HCT116 (cell line): ENCODE data around the gene IL3. TPM values are rescaled to one million over a fixed set of nuclear protein-coding genes. Genes with fewer than 3 reads are reported as not detected.

Experiments
- ATAC-seq: fragments of 200-7000 bp; cut with Tn5 transposase; 2 replicates; pipeline ENCODE4 v1.9.1; 2020; ENCODE audit warnings: mild to moderate bottlenecking, moderate library complexity
- BruUV-seq: library from RNA; stranded (reverse); fragments of 400-500 nt; replicated peaks from 2 replicates; lab custom pipeline; 2021; lab: Mats Ljungman, UMichigan
- CTCF ChIA-PET: fragments of 300-600 bp; sonication (Branson Sonifier 250); formaldehyde crosslinking; loops from one replicate; lab custom pipeline; 2021; ENCODE audit warnings: antibody characterized with exemption; lab: Charles Lee
- POLR2A ChIA-PET: fragments of 300-600, 350-600 bp; sonication (Branson Sonifier 250); formaldehyde crosslinking; loops from one replicate; lab custom pipeline; 2021; ENCODE audit warnings: antibody characterized with exemption; lab: Charles Lee
- RAD21 ChIA-PET, 2 experiments: fragments of 300-600 bp; sonication (Branson Sonifier 250); formaldehyde crosslinking; loops; one replicate each; lab custom pipeline; 2023; ENCODE audit warnings: low total read pairs in 2 of 2; ENCODE audit not compliant: uncharacterized antibody in 2 of 2, unreplicated experiment in 2 of 2, low non-redundant PET in 1 of 2; lab: Charles Lee
- DNase-seq: peaks from one replicate; pipeline ENCODE4 v3.0.0-alpha.2; 2010; ENCODE audit warnings: low read depth, low spot score
- H2AFZ ChIP-seq: fragments of 200-600 bp; shearing (Covaris generic), sonication (generic); 2 replicates; pipeline ENCODE4 v1.6.1; 2017; ENCODE audit warnings: low read depth, mixed run types, mixed read lengths, antibody characterized with exemption, low read length; ENCODE audit not compliant: poor library complexity, severe bottlenecking
- H3K27ac ChIP-seq: 2 replicates; pipeline ENCODE4 v1.5.1; 2012; ENCODE audit warnings: low read depth, low read length
- H3K27me3 ChIP-seq: fragments of 200-600 bp; sonication (generic); 2 replicates; pipeline ENCODE4 v1.6.1; 2016; ENCODE audit warnings: mixed run types, low read length, mixed read lengths; ENCODE audit not compliant: insufficient read depth
- H3K36me3 ChIP-seq, 2 experiments: fragments of 200-500 bp in 1 of 2; fragments of 200-600 bp in 1 of 2; sonication (Bioruptor generic) in 1 of 2; sonication (generic) in 1 of 2; 2 replicates each; pipeline versions ENCODE4 v1.5.1 to v1.6.1; 2014 to 2016; ENCODE audit warnings: low read length in 2 of 2, inconsistent platforms in 1 of 2, mixed read lengths in 1 of 2, mixed run types in 1 of 2; ENCODE audit not compliant: insufficient read depth in 2 of 2, control insufficient read depth in 1 of 2
- H3K4me1 ChIP-seq, 2 experiments: fragments of 200-600 bp in 1 of 2; sonication (generic) in 1 of 2; 2 replicates each; pipeline versions ENCODE4 v1.5.1 to v1.6.1; 2012 to 2017; ENCODE audit warnings: low read length in 2 of 2, inconsistent platforms in 1 of 2, mild to moderate bottlenecking in 1 of 2, mixed read lengths in 1 of 2, mixed run types in 1 of 2, moderate library complexity in 1 of 2; ENCODE audit not compliant: insufficient read depth in 2 of 2, control insufficient read depth in 1 of 2
- H3K4me2 ChIP-seq: fragments of 200-600 bp; sonication (generic); 2 replicates; pipeline ENCODE4 v1.6.1; 2017; ENCODE audit warnings: mixed run types, low read length, mixed read lengths
- H3K4me3 ChIP-seq, 2 experiments: fragments of 200-600 bp in 1 of 2; sonication (generic) in 1 of 2; replicated peaks in 1 of 2; 2 replicates each; pipeline ENCODE4 v1.5.1; 2011 to 2016; ENCODE audit warnings: low read length in 2 of 2, control low read depth in 1 of 2, low read depth in 1 of 2, mild to moderate bottlenecking in 1 of 2, mixed read lengths in 1 of 2, mixed run types in 1 of 2
- H3K79me2 ChIP-seq: fragments of 200-600 bp; sonication (generic); 2 replicates; pipeline ENCODE4 v1.6.1; 2017; ENCODE audit warnings: mild to moderate bottlenecking, mixed run types, low read length, moderate library complexity, mixed read lengths; ENCODE audit not compliant: insufficient read depth
- H3K9ac ChIP-seq: fragments of 200-600 bp; sonication (generic); 2 replicates; pipeline ENCODE4 v1.6.1; 2016; ENCODE audit warnings: low read length, mixed read lengths
- H3K9me2 ChIP-seq: fragments of 200-600 bp; sonication (generic), shearing (Covaris generic); 2 replicates; pipeline ENCODE4 v1.6.1; 2017; ENCODE audit warnings: mixed run types, mild to moderate bottlenecking, moderate library complexity; ENCODE audit not compliant: insufficient read depth
- H3K9me3 ChIP-seq, 2 experiments: fragments of 200-500 bp in 1 of 2; fragments of 200-600 bp in 1 of 2; sonication (Bioruptor generic) in 1 of 2; sonication (generic) in 1 of 2; 2 replicates each; pipeline ENCODE4 v1.6.1; 2014 to 2017; ENCODE audit warnings: low read length in 2 of 2, mixed read lengths in 2 of 2, inconsistent platforms in 1 of 2, low read depth in 1 of 2, mild to moderate bottlenecking in 1 of 2, mixed run types in 1 of 2, moderate library complexity in 1 of 2; ENCODE audit not compliant: control insufficient read depth in 1 of 2, insufficient read depth in 1 of 2
- H4K20me1 ChIP-seq: fragments of 200-600 bp; sonication (generic), shearing (Covaris generic); 2 replicates; pipeline ENCODE4 v1.6.1; 2017; ENCODE audit warnings: mixed run types, mild to moderate bottlenecking, moderate library complexity; ENCODE audit not compliant: insufficient read depth
- CBX3 ChIP-seq: IDR thresholded peaks from 2 replicates; pipeline ENCODE4 v1.6.1; 2012; ENCODE audit warnings: low read depth
- CEBPB ChIP-seq: IDR thresholded peaks from 2 replicates; pipeline ENCODE4 v1.6.1; 2012; ENCODE audit warnings: low read depth
- CTCF ChIP-seq, 3 experiments: fragments of 200-600 bp in 1 of 3; sonication (generic) in 1 of 3; IDR thresholded peaks in 2 of 3; conservative IDR thresholded peaks in 1 of 3; 2 replicates each; pipeline ENCODE4 v1.5.1; 2012 to 2017; ENCODE audit warnings: low read depth in 2 of 3, low read length in 2 of 3, antibody characterized with exemption in 1 of 3, borderline replicate concordance in 1 of 3, control low read depth in 1 of 3, mild to moderate bottlenecking in 1 of 3, mixed read lengths in 1 of 3, mixed run types in 1 of 3, moderate library complexity in 1 of 3; ENCODE audit not compliant: insufficient read depth in 1 of 3
- ELF1 ChIP-seq: IDR thresholded peaks from 2 replicates; pipeline ENCODE4 v1.6.1; 2012; ENCODE audit warnings: low read depth, borderline replicate concordance
- EZH2 ChIP-seq: fragments of 200-600 bp; sonication (generic); IDR thresholded peaks from 2 replicates; pipeline ENCODE4 v1.6.1; 2017; ENCODE audit warnings: antibody characterized with exemption, mixed run types
- JUND ChIP-seq: IDR thresholded peaks from 2 replicates; pipeline ENCODE4 v1.6.1; 2012
- MAX ChIP-seq: IDR thresholded peaks from 2 replicates; pipeline ENCODE4 v1.6.1; 2012
- POLR2AphosphoS5 ChIP-seq: IDR thresholded peaks from 2 replicates; pipeline ENCODE4 v1.6.1; 2011; ENCODE audit warnings: mild to moderate bottlenecking, low read depth, low read length, moderate library complexity
- RAD21 ChIP-seq: IDR thresholded peaks from 2 replicates; pipeline ENCODE4 v1.6.1; 2012; ENCODE audit warnings: low read depth, mild to moderate bottlenecking
- SP1 ChIP-seq: IDR thresholded peaks from 2 replicates; pipeline ENCODE4 v1.6.1; 2012; ENCODE audit warnings: low read depth
- SRF ChIP-seq: IDR thresholded peaks from 2 replicates; pipeline ENCODE4 v1.6.1; 2012; ENCODE audit warnings: low read depth
- TCF7L2 ChIP-seq: IDR thresholded peaks from 2 replicates; pipeline ENCODE4 v1.7.0; 2011; ENCODE audit warnings: borderline replicate concordance, inconsistent platforms; ENCODE audit not compliant: insufficient read depth, insufficient read length; ENCODE audit errors: extremely low read depth
- YY1 ChIP-seq: IDR thresholded peaks from 2 replicates; pipeline ENCODE4 v1.6.1; 2011; ENCODE audit warnings: low read length, low read depth, moderate library complexity, mild to moderate bottlenecking; ENCODE audit not compliant: insufficient replicate concordance; ENCODE audit errors: extremely low read depth
- ZBTB33 ChIP-seq: IDR thresholded peaks from 2 replicates; pipeline ENCODE4 v1.6.1; 2011; ENCODE audit warnings: mild to moderate bottlenecking, low read length, moderate library complexity; ENCODE audit not compliant: insufficient replicate concordance; ENCODE audit errors: extremely low read depth
- ZFX ChIP-seq: fragments of 450-650 bp; IDR thresholded peaks from 2 replicates; pipeline ENCODE4 v1.6.1; 2017
- intact Hi-C: fragments of 100-400 bp; cut with micrococcal nuclease; formaldehyde crosslinking; loops from 2 replicates; pipeline ENCODE4 v1.10.0; 2022
- total RNA-seq: library from RNA; stranded (reverse); gene quantifications from one replicate; pipeline ENCODE4 v1.2.1, GENCODE V29; 2021; ENCODE audit not compliant: unreplicated experiment
- TF ChIP-seq, protein P1 (sequence below): IDR thresholded peaks from 2 replicates; pipeline ENCODE4 v1.6.1; 2012

IL3 gene
- total RNA-seq, 1 experiment from 2014 or later, result not detected

DNA sequence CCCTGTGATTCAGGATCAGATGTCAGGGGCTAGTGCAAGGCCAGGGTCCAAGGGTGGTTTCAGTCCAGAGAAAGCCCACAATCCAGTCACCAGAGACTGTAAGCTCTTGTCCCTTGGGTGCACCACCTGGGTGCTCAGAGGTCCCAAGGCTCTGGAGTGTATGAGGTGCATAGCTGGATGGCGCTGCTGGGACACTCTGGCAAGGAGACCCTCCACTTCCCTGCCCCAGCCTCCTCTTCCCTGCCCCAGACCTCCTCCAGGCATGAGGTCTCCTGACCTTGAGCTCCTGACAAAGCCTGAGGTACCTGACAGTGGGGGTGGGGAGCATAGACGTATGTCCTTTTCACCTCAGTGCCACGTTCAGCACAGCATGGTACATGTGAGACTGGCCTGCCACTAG, 20.1 kb downstream of the IL3 start:
- no peak for DNase-seq
- H2AFZ ChIP-seq, result no peak overlapping the region
- no peak for ATAC-seq
- no peak overlapping the region for H3K4me3 ChIP-seq
- H3K4me1 ChIP-seq, result peaks cover 2 to 3% of the 10 kb centered on the region in 2 experiments; a peak in 3 of 4 replicates
- CTCF ChIA-PET, result no interaction called here
- BruUV-seq, result no TSS peak
- H3K27me3 ChIP-seq, result no peaks in the 10 kb centered on the region
- H3K9ac ChIP-seq, result no peak overlapping the region
- intact Hi-C loops, result no loop called here
- H3K9me2 ChIP-seq, result no peaks in the 10 kb centered on the region
- no peaks in the 10 kb centered on the region for H4K20me1 ChIP-seq
- no peaks in the 10 kb centered on the region for H3K79me2 ChIP-seq
- no peak overlapping the region for H3K27ac ChIP-seq
- no peak overlapping the region for H3K4me2 ChIP-seq
- no peaks in the 10 kb centered on the region for H3K9me3 ChIP-seq
- TF ChIP-seq TCF7L2, result no peak
- no peak for TF ChIP-seq POLR2AphosphoS5
- no peak for TF ChIP-seq CBX3
- no peak for TF ChIP-seq MAX
- TF ChIP-seq SP1, result no peak
- TF ChIP-seq ELF1, result no peak
- TF ChIP-seq, protein P1, sequence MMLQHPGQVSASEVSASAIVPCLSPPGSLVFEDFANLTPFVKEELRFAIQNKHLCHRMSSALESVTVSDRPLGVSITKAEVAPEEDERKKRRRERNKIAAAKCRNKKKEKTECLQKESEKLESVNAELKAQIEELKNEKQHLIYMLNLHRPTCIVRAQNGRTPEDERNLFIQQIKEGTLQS, result no peak
- TF ChIP-seq JUND, result no peak
- no peak for TF ChIP-seq ZFX
- no peak for TF ChIP-seq EZH2
- TF ChIP-seq, all 23 proteins: peak for 0
- RAD21 ChIA-PET, result no interaction called here
- POLR2A ChIA-PET, result no interaction called here
- H3K36me3 ChIP-seq, result no peaks in the 10 kb centered on the region

DNA sequence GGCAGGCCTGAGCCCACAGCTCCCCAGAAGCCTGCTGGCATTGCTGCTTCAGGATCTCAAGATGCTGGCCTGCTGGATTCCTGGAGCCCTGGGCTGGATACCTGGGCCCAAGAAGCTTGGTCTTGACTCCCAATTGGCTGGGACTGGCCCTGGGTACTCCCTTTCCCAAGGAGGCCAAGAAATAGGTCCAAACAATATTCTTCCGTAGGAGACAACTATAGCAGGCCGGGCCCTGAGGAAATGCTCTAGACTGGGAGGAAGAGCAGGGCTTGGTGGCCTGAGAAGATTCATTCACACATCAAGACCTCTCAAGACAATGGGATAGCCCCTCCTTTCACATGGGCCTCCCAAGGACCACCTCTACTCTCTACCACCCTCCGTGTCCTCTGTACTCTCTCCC, 21.0 kb downstream of the IL3 start:
- Histone ChIP-seq H3K79me2 (no peaks in the 10 kb centered on the region), H3K9me3 (no peaks in the 10 kb centered on the region), H3K27me3 (no peaks in the 10 kb centered on the region), H3K27ac (no peak overlapping the region), H3K4me1 (peaks cover 0 to 4% of the 10 kb centered on the region in 2 experiments; a peak in 1 of 4 replicates), H3K4me3 (no peak overlapping the region), H4K20me1 (no peaks in the 10 kb centered on the region), H3K4me2 (no peak overlapping the region), H2AFZ (no peak overlapping the region), H3K9ac (no peak overlapping the region), H3K36me3 (no peaks in the 10 kb centered on the region), H3K9me2 (no peaks in the 10 kb centered on the region)
- ChIA-PET RAD21 (no interaction called here), CTCF (no interaction called here), POLR2A (no interaction called here)
- DNase-seq (no peak), ATAC-seq (no peak)
- no TSS peak for BruUV-seq
- intact Hi-C loops, result no loop called here
- TF ChIP-seq YY1 (no peak), EZH2 (no peak), JUND (no peak), TCF7L2 (no peak), CEBPB (no peak), CTCF (IDR thresholded peaks at IDR 0.05 in 2 of 3, conservative IDR thresholded peaks at IDR 0.05 in 1 of 3; ENCODE audit: borderline replicate concordance in 1 of 3, insufficient read depth in 1 of 3, low read depth in 2 of 3, low read length in 2 of 3) (no peak), SRF (no peak), MAX (no peak), CBX3 (no peak), RAD21 (no peak), ZBTB33 (no peak), POLR2AphosphoS5 (no peak)
- TF ChIP-seq, protein P1, result no peak
